ENCODE results near the gene DNAH6. TPM values are rescaled to one million over a fixed set of nuclear protein-coding genes. Genes with fewer than 3 reads are reported as not detected.

DNAH6 gene
- total RNA-seq, 4 donors from 2014 or later: 3.2 to 9.3 (median 6.3) TPM

GRCh38 chr2:84526562-84526961 lies 10.3 kb downstream of the DNAH6 start:
- Histone ChIP-seq H3K4me1 (no peaks in the 10 kb centered on the region), H3K4me3 (replicated peaks in 1 of 3) (no peak overlapping the region), H3K9me3 (no peaks in the 10 kb centered on the region), H3K27me3 (no peaks in the 10 kb centered on the region), H3K36me3 (no peaks in the 10 kb centered on the region), H3K27ac (no peak overlapping the region)
- no peak for DNase-seq
- intact Hi-C loops (cut with DNase I): no loop called here
- no peak for TF ChIP-seq CTCF (IDR thresholded peaks at IDR 0.05)
- TF ChIP-seq POLR2A (IDR thresholded peaks at IDR 0.05): no peak
- 63 to 75% methylated on average over 1 of the region's 1 CpG for WGBS, 2 donors

- no peaks in the 10 kb centered on the region for H3K4me1 ChIP-seq
- 69 to 78% methylated on average over 4 of the region's 4 CpGs for WGBS, 2 donors
- TF ChIP-seq POLR2A (IDR thresholded peaks at IDR 0.05) (no peak), CTCF (IDR thresholded peaks at IDR 0.05) (no peak)
- no peaks in the 10 kb centered on the region for H3K9me3 ChIP-seq
- intact Hi-C loops (cut with DNase I): no loop called here
- H3K4me3 ChIP-seq (replicated peaks in 1 of 3): no peak overlapping the region
- no peaks in the 10 kb centered on the region for H3K27me3 ChIP-seq
- no peak overlapping the region for H3K27ac ChIP-seq
- H3K36me3 ChIP-seq: no peaks in the 10 kb centered on the region
- DNase-seq: no peak
Observed at GRCh38 chr2:84527137-84528129, 11.1 kb downstream of the DNAH6 start.

- Histone ChIP-seq H3K27ac (no peak overlapping the region), H3K27me3 (no peaks in the 10 kb centered on the region), H3K9me3 (no peaks in the 10 kb centered on the region), H3K4me3 (replicated peaks in 1 of 3) (no peak overlapping the region), H3K36me3 (no peaks in the 10 kb centered on the region), H3K4me1 (no peaks in the 10 kb centered on the region)
- DNase-seq: no peak
- TF ChIP-seq POLR2A (IDR thresholded peaks at IDR 0.05) (no peak), CTCF (IDR thresholded peaks at IDR 0.05) (no peak)
- 89 to 93% methylated on average over 1 of the region's 1 CpG for WGBS, 2 donors
- intact Hi-C loops (cut with DNase I): no loop called here
Observed at GRCh38 chr2:84532291-84532690, 16.0 kb downstream of the DNAH6 start.

GRCh38 chr2:84534225-84534624 lies 17.9 kb downstream of the DNAH6 start:
- 60 to 64% methylated on average over 3 of the region's 3 CpGs for WGBS, 2 donors

More at GRCh38 chr2:84534225-84534624, 17.9 kb downstream of the DNAH6 start:
- intact Hi-C loops (cut with DNase I): no loop called here
- no peak overlapping the region for H3K27ac ChIP-seq
- H3K9me3 ChIP-seq: no peaks in the 10 kb centered on the region
- H3K4me1 ChIP-seq: no peaks in the 10 kb centered on the region
- TF ChIP-seq CTCF (IDR thresholded peaks at IDR 0.05) (no peak), POLR2A (IDR thresholded peaks at IDR 0.05) (no peak)
- H3K27me3 ChIP-seq: no peaks in the 10 kb centered on the region
- H3K4me3 ChIP-seq (replicated peaks in 1 of 3): no peak overlapping the region
- DNase-seq: no peak
- H3K36me3 ChIP-seq: no peaks in the 10 kb centered on the region
